GM19025 (cell line): Measurements from ENCODE around the gene ABHD12.
"Not testable (repeated sequence)": the region's sequence is repeated elsewhere in the genome, so short reads cannot be mapped to it uniquely, and the experiment has no call there.

Experiments
- ATAC-seq: cut with Tn5 transposase; IDR thresholded peaks from one replicate; pipeline ENCODE4 v1.9.1; 2021; ENCODE audit warnings: mild to moderate bottlenecking, low read depth, moderate library complexity; ENCODE audit not compliant: unreplicated experiment

Gene ABHD12

GRCh38 chr20:25355011-25355595 lies 35.5 kb downstream of the ABHD12 start:
- no peak for ATAC-seq

DNA sequence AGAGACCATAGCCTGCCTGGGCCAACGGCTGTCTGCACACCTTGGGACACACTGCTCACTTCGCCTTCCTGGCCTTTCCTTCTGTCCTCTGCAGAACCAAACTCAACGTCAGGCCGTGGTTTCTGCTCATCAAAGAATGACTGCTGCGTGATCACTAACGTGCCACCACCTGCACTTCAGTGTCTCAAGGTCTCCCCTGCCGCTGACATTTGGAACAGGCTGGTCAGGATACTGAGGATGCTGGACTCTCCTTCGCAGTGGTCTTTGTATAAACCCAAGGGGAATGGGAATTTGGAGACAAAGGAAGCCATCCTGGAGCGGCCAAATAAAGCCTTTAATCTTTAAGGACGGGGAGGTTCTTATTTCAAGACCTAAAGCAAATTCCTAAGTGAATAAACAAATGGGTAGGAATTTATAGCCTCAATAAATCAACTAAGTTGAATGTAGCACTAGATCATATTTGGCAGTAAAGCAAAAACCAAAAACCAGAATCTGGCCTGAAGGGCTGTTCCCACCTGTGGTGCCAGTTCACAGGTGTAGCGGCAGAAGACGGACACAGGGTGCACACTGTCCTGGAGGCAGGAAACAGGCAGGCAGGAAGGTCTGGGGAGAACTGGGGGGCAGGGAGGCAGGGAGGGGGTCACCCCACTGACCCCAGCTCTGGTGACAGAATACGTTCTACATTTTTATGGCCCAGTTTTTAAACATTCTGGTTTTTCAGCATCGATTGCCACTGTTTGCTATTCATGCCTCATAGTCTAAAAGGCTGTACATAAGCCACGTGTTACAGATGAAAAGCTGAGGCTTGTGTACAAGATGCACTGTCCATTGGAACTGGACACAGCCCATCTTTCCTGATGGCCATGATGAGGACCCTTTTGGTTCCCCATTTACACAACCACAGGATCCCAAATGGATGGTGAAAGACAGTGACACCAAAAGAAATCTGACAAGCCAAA lies 36.6 kb downstream of the ABHD12 start:
- ATAC-seq: no peak

DNA sequence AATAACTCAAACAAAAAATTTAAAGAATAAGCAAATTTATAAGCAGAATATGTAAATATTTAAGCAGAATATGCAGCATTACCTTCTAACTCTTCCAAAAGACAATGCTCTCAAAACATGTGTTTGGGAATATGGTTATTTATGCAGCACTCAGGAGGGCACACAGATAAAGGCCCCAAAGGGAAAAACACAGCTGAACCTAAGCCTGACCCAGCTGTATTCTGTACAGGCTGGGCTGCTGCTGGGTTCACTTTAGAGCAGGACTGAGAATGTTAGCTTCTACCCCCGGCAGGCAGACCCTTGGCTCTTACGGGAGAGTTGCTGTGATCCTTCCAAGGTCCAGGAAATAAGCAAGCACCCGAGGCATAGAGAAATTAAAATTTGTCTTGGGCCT lies 37.3 kb downstream of the ABHD12 start:
- no peak for ATAC-seq

DNA sequence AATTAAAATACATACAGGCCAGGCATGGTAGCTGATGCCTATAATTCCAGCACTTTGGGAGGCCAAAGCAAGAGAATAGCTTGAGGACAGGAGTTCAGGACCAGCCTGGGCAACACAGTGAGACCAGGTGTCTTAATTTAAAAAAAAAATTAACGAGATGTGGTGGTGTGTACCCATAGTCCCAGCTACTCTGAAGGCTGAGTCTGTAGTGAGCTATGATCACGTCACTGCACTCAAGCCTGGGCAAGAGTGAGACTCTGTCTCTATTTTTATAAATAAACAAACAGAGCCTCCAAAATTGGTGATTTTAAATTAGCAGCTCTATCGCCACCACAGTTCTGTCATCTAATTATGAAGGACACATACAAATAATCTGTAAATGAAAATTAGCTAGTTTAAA lies 37.9 kb downstream of the ABHD12 start:
- no peak for ATAC-seq

DNA sequence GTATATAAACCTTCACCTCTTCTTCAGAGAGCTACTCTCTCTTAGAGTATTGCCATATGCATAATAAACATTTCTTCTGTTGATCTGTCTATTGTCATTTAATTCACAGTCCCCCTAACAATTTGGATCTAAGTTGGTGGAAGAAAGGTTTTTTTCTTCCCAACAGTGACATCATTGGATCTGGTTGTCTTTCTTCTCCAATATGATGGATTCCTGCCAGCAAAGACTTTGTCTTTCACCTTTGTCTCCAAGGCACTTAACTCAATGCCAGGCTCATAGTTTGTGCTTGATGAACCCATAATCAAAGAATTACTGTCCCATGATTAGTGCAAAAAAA lies 39.6 kb downstream of the ABHD12 start:
- ATAC-seq: no peak

- ATAC-seq: no peak
Measured at GRCh38 chr20:25346349-25346748, 44.3 kb downstream of the ABHD12 start.

- ATAC-seq: no peak
Measured at GRCh38 chr20:25345721-25346120, 44.9 kb downstream of the ABHD12 start.

DNA sequence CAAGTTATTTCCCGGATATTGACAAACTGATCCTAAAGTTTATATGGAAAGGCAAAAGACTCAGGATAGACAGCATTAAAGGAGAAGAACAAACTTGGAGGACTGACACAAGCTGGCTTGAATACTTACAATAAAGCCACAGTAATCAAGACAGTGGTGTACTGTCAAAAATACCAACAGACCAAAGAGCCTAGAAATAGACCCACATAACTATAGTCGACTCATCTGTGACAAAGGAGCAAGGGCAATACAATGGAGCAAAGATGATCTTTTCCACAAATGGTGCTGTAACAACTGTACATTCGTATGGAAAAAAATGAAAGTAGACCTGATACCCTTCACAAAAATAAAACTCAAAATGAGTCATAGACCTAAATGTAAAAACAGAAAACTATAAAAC lies 46.0 kb downstream of the ABHD12 start:
- ATAC-seq: no peak

GRCh38 chr20:25341716-25342680 lies 48.6 kb downstream of the ABHD12 start:
- ATAC-seq: no peak

DNA sequence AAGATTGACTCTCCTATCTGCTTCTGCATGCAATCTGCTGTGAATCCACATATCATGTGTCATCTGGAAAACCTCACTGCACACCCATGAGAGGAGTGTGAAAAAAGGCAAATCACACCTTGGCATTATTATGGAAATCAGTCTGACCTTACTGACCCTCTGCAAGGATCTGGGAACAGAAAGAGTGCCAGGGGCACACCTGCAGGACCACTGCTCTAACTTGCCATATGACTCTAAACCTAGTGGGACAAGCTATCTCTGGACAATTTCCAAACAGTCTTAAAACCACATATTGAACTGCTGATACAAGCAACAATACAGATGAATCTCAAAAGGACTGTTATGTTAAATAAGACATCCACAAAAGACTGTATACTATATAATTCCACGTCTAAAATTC lies 50.3 kb downstream of the ABHD12 start:
- ATAC-seq: no peak

GRCh38 chr20:25339608-25340007 lies 51.0 kb downstream of the ABHD12 start:
- no peak for ATAC-seq

- ATAC-seq: no peak
Measured at GRCh38 chr20:25338112-25339023, 52.3 kb downstream of the ABHD12 start.

- ATAC-seq: no peak
Measured at GRCh38 chr20:25336561-25337422, 53.8 kb downstream of the ABHD12 start.

GRCh38 chr20:25334972-25335371 lies 55.7 kb downstream of the ABHD12 start:
- not testable (repeated sequence) for ATAC-seq

DNA sequence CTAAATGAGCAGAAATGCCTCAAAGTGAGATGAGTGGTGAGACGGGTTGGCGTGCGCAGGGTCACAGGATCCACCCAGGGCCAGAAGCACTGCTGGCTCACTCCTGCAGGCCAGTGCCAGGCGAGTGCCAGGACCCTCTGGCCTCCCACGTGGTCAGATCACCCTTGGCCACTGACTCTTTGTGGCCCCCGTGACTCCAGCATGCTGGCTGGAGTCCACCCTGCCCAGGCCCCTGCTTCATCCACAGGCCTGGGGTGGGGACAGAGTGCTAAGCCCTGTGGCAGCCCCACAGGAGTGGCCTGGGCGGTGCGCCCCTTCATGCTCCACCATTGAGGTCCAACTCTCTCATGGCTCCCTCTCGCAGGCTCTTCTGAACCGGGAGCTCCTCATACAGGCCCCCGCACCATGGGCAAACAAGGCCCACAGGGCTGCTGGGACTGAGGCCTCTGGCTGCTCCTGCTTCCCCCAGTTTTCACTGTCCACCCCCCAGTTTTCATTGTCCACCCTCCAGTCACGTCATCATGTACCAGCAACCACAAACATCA lies 61.6 kb downstream of the ABHD12 start:
- ATAC-seq: no peak

DNA sequence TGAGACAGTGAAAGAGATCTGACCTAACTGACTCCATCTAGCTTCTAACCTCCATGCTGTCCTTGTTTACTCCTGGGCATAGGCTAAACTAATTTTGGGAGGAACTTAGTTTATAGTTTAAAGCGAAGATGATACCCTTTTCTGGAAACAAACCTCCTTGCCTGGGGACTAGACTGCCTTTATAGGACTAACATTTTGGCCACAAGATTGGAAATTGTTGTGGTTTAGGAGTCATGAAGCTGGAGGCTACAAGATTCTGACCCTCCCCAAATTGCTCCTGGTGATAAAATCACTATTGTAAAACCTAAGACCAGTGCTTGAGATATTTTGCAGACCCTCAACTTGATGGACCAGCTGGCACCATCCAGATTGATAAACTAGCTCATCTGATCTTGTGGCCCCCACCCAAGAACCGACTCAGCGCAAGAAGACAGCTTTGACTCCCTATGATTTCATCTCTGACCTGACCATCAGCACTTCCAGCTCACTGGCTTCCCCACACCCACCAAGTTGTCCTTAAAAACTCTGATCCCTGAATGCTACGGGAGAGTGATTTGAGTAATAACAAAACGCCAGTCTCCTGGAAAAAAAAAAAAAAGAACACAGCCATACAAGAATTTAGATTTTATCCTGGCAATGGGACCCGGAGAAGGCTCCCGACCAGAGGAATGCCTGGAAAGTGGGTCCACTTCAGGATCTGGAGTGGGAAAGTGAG lies 63.0 kb downstream of the ABHD12 start:
- no peak for ATAC-seq

DNA sequence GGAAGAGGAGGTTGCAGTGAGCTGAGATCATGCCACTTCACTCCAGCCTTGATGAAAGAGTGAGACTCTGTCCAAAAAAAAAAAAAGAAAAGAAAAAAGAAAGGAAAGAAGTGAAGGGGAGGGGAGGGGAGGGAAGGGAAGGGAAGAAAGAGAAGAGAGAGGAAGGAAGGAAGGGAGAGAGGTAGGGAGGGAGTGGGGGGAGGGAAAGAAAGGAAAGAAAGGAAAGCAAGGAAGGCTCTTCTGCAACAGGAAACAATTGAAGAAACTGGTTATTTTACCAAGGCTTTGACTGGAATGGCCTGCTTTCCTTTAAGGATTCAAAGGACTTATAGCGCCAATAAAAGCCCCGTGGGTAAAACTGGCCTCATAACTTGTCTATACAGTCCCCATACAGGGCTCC lies 64.6 kb downstream of the ABHD12 start:
- no peak for ATAC-seq

DNA sequence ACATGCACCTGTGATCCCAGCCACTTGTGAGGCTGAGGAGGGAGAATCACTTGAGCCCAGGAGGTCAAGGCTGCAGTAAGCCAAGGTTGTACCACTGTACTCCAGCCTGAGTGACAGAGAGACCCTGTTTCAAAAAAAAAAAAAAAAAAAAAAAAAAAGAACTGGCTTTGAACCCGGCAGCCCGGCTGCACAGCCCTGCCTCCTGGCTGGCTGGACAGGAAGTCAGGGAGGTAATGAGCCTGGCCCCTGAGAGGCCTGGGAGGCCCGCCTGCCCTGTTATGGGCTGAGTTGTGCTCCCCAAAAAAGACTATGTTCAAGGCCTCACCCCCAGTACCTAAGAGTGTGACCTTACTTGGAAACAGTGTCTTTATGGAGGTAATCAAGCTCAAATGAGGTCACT lies 65.6 kb downstream of the ABHD12 start:
- no peak for ATAC-seq
